H9 (cell line): Measurements from ENCODE around the gene CROT. TPM values are rescaled to one million over a fixed set of nuclear protein-coding genes. Genes with fewer than 3 reads are reported as not detected.

Source experiments
- DNase-seq: peaks from one replicate; pipeline ENCODE4 v3.0.0-alpha.2; 2017
- H2AFZ ChIP-seq: one replicate; pipeline ENCODE4 v1.6.1; 2013; ENCODE audit warnings: mild to moderate bottlenecking, low read length, control low read depth, moderate library complexity
- H2AK5ac ChIP-seq: 2 replicates; pipeline ENCODE4 v1.6.1; 2013; ENCODE audit warnings: low read length, control low read depth, mixed read lengths; ENCODE audit not compliant: insufficient read length
- H2BK120ac ChIP-seq: one replicate; pipeline ENCODE4 v1.6.1; 2013; ENCODE audit warnings: low read depth, mild to moderate bottlenecking, low read length, control low read depth, inconsistent platforms; ENCODE audit not compliant: poor library complexity, severe bottlenecking
- H2BK12ac ChIP-seq: 2 replicates; pipeline ENCODE4 v1.6.1; 2013; ENCODE audit warnings: low read length, control low read depth, mixed read lengths, low read depth; ENCODE audit not compliant: insufficient read length
- H2BK15ac ChIP-seq: 2 replicates; pipeline ENCODE4 v1.6.1; 2013; ENCODE audit warnings: low read depth, low read length, control low read depth
- H2BK20ac ChIP-seq: one replicate; pipeline ENCODE4 v1.6.1; 2013; ENCODE audit warnings: low read depth, mild to moderate bottlenecking, low read length, control low read depth, inconsistent platforms; ENCODE audit not compliant: poor library complexity, severe bottlenecking
- H2BK5ac ChIP-seq: 2 replicates; pipeline ENCODE4 v1.6.1; 2013; ENCODE audit warnings: low read length, control low read depth, mixed read lengths; ENCODE audit not compliant: insufficient read length
- H3K14ac ChIP-seq: 2 replicates; pipeline ENCODE4 v1.6.1; 2013; ENCODE audit warnings: low read length, control low read depth; ENCODE audit not compliant: insufficient read depth
- H3K18ac ChIP-seq: 2 replicates; pipeline ENCODE4 v1.6.1; 2013; ENCODE audit warnings: low read depth, mild to moderate bottlenecking, mixed read lengths, low read length, control low read depth; ENCODE audit not compliant: insufficient read length
- H3K23ac ChIP-seq: 2 replicates; pipeline ENCODE4 v1.6.1; 2013; ENCODE audit warnings: low read length, control low read depth, mixed read lengths, low read depth; ENCODE audit not compliant: insufficient read length
- H3K23me2 ChIP-seq: 2 replicates; pipeline ENCODE4 v1.6.1; 2013; ENCODE audit warnings: low read depth, mild to moderate bottlenecking, mixed read lengths, low read length, control low read depth; ENCODE audit not compliant: insufficient read length, poor library complexity, severe bottlenecking
- H3K27ac ChIP-seq: 2 replicates; pipeline ENCODE4 v1.5.1; 2013; ENCODE audit warnings: low read length, control low read depth, mixed read lengths, low read depth; ENCODE audit not compliant: insufficient read length
- H3K27me3 ChIP-seq: 2 replicates; pipeline ENCODE4 v1.6.1; 2013; ENCODE audit warnings: low read length, control low read depth, inconsistent platforms; ENCODE audit not compliant: insufficient read depth
- H3K4ac ChIP-seq: 2 replicates; pipeline ENCODE4 v1.6.1; 2013; ENCODE audit warnings: low read depth, mild to moderate bottlenecking, control low read depth, inconsistent platforms, low read length, moderate library complexity
- H3K4me1 ChIP-seq: 2 replicates; pipeline ENCODE4 v1.6.1; 2013; ENCODE audit warnings: low read length, control low read depth, inconsistent platforms; ENCODE audit not compliant: insufficient read depth
- H3K4me2 ChIP-seq: 2 replicates; pipeline ENCODE4 v1.6.1; 2013; ENCODE audit warnings: low read length, control low read depth, mixed read lengths; ENCODE audit not compliant: insufficient read length, insufficient read depth
- H3K56ac ChIP-seq: 2 replicates; pipeline ENCODE4 v1.6.1; 2013; ENCODE audit warnings: low read depth, mild to moderate bottlenecking, mixed read lengths, low read length, control low read depth; ENCODE audit not compliant: insufficient read length
- H3K79me1 ChIP-seq: 2 replicates; pipeline ENCODE4 v1.6.1; 2013; ENCODE audit warnings: low read depth, mild to moderate bottlenecking, moderate library complexity, low read length, control low read depth, inconsistent platforms; ENCODE audit not compliant: insufficient read depth, poor library complexity, severe bottlenecking
- H3K79me2 ChIP-seq: 2 replicates; pipeline ENCODE4 v1.6.1; 2013; ENCODE audit warnings: low read length, control low read depth, inconsistent platforms; ENCODE audit not compliant: insufficient read depth
- H3K9ac ChIP-seq: 2 replicates; pipeline ENCODE4 v1.6.1; 2013; ENCODE audit warnings: low read length, control low read depth, mixed read lengths; ENCODE audit not compliant: insufficient read length; ENCODE audit errors: extremely low read depth
- H3K9me3 ChIP-seq: one replicate; pipeline ENCODE4 v1.6.1; 2013; ENCODE audit warnings: low read depth, low read length, inconsistent platforms; ENCODE audit not compliant: control insufficient read depth
- H3T11ph ChIP-seq: one replicate; pipeline ENCODE4 v1.6.1; 2013; ENCODE audit warnings: mild to moderate bottlenecking, low read length, control low read depth, inconsistent platforms
- H4K20me1 ChIP-seq: one replicate; pipeline ENCODE4 v1.6.1; 2013; ENCODE audit not compliant: control insufficient read depth, insufficient read length, insufficient read depth
- H4K5ac ChIP-seq: 2 replicates; pipeline ENCODE4 v1.6.1; 2013; ENCODE audit warnings: low read depth, mild to moderate bottlenecking, mixed read lengths, low read length, control low read depth; ENCODE audit not compliant: insufficient read length
- H4K8ac ChIP-seq: replicated peaks from 2 replicates; pipeline ENCODE4 v1.6.1; 2013; ENCODE audit warnings: low read length, control low read depth, mixed read lengths, low read depth; ENCODE audit not compliant: insufficient read length
- H4K91ac ChIP-seq: 2 replicates; pipeline ENCODE4 v1.6.1; 2013; ENCODE audit warnings: low read depth, mild to moderate bottlenecking, moderate library complexity, mixed read lengths, low read length, control low read depth; ENCODE audit not compliant: insufficient read length
- H3K27ac Mint-ChIP-seq, 3 experiments: 2 replicates in 2 of 3; 3 replicates in 1 of 3; pipeline ENCODE4 v1.8.0; 2020 to 2021; ENCODE audit warnings: mixed read lengths in 3 of 3, mild to moderate bottlenecking in 1 of 3, moderate library complexity in 1 of 3
- H3K27me3 Mint-ChIP-seq: 2 replicates; pipeline ENCODE4 v1.8.0; 2021; ENCODE audit warnings: low read depth, mild to moderate bottlenecking, moderate library complexity, mixed read lengths
- H3K36me3 Mint-ChIP-seq, 3 experiments: 2 replicates in 2 of 3; 3 replicates in 1 of 3; pipeline ENCODE4 v1.8.0; 2020 to 2021; ENCODE audit warnings: low read depth in 3 of 3, mixed read lengths in 3 of 3; ENCODE audit not compliant: insufficient read depth in 1 of 3
- H3K4me1 Mint-ChIP-seq, 2 experiments: 2 replicates each; pipeline ENCODE4 v1.8.0; 2020; ENCODE audit warnings: mixed read lengths in 2 of 2
- H3K4me3 Mint-ChIP-seq, 2 experiments: 2 replicates in 1 of 2; 3 replicates in 1 of 2; pipeline ENCODE4 v1.8.0; 2020 to 2021; ENCODE audit warnings: mild to moderate bottlenecking in 2 of 2, mixed read lengths in 2 of 2, moderate library complexity in 1 of 2
- H3K9me3 Mint-ChIP-seq, 2 experiments: 2 replicates in 1 of 2; 3 replicates in 1 of 2; pipeline ENCODE4 v1.8.0; 2020; ENCODE audit warnings: mild to moderate bottlenecking in 2 of 2, mixed read lengths in 2 of 2, moderate library complexity in 1 of 2
- WGBS: extraction: QIAGEN DNeasy Blood & Tissue Kit; methylation state at CpG from one replicate; pipeline ENCODE4 v1.1.7; 2013; ENCODE audit warnings: missing lambda C conversion rate, low lambda C conversion rate, mixed read lengths; ENCODE audit not compliant: insufficient read length; ENCODE audit errors: extremely low coverage; 5-methylcytosine and 5-hydroxymethylcytosine counted together
- total RNA-seq: library from RNA; stranded (reverse); gene quantifications from 2 replicates; pipeline ENCODE4 v1.2.1, GENCODE V29; 2021
- TF ChIP-seq, protein P1 (sequence below): fragments of 200-600 bp; sonication (generic); conservative IDR thresholded peaks from 3 replicates; pipeline ENCODE4 v1.8.0; 2021; ENCODE audit warnings: antibody characterized with exemption, mild to moderate bottlenecking

The CROT gene
- total RNA-seq, 1 experiment from 2014 or later, result 6.0 TPM

- Histone ChIP-seq H2BK12ac (no peak overlapping the region), H3K79me1 (no peaks in the 10 kb centered on the region), H3K4me1 (no peaks in the 10 kb centered on the region), H4K5ac (no peak overlapping the region), H4K91ac (no peak overlapping the region), H3K14ac (no peak overlapping the region), H3K27ac (no peak overlapping the region), H4K20me1 (no peaks in the 10 kb centered on the region), H3K27me3 (no peaks in the 10 kb centered on the region), H2AFZ (no peak overlapping the region), H3K9ac (no peak overlapping the region), H3K9me3 (no peaks in the 10 kb centered on the region), H3K79me2 (no peaks in the 10 kb centered on the region), H2BK20ac (no peak overlapping the region), H4K8ac (no peak overlapping the region), H2BK15ac (no peak overlapping the region), H3K23ac (no peak overlapping the region), H2AK5ac (no peak overlapping the region), H2BK120ac (no peak overlapping the region), H2BK5ac (no peak overlapping the region), H3K23me2 (no peaks in the 10 kb centered on the region), H3K4ac (no peak overlapping the region), H3T11ph (no peak overlapping the region), H3K56ac (no peak overlapping the region), H3K4me2 (no peak overlapping the region), H3K18ac (no peak overlapping the region)
- H3K27ac Mint-ChIP-seq, result no peak overlapping the region
- H3K4me1 Mint-ChIP-seq, result no peaks in the 10 kb centered on the region
- DNase-seq, result no peak
- H3K9me3 Mint-ChIP-seq, result no peaks in the 10 kb centered on the region
- no peaks in the 10 kb centered on the region for H3K27me3 Mint-ChIP-seq
- TF ChIP-seq, protein P1, sequence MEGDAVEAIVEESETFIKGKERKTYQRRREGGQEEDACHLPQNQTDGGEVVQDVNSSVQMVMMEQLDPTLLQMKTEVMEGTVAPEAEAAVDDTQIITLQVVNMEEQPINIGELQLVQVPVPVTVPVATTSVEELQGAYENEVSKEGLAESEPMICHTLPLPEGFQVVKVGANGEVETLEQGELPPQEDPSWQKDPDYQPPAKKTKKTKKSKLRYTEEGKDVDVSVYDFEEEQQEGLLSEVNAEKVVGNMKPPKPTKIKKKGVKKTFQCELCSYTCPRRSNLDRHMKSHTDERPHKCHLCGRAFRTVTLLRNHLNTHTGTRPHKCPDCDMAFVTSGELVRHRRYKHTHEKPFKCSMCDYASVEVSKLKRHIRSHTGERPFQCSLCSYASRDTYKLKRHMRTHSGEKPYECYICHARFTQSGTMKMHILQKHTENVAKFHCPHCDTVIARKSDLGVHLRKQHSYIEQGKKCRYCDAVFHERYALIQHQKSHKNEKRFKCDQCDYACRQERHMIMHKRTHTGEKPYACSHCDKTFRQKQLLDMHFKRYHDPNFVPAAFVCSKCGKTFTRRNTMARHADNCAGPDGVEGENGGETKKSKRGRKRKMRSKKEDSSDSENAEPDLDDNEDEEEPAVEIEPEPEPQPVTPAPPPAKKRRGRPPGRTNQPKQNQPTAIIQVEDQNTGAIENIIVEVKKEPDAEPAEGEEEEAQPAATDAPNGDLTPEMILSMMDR, result no peak
- no CpG with 5 or more reads among the region's 3 CpGs for WGBS
- H3K4me3 Mint-ChIP-seq, result no peak overlapping the region
- no peaks in the 10 kb centered on the region for H3K36me3 Mint-ChIP-seq
Observed at GRCh38 chr7:87426160-87426559, 80.7 kb downstream of the CROT start.
